ENCODE measurements around the gene HSPB6. TPM values are rescaled to one million over a fixed set of nuclear protein-coding genes. Genes with fewer than 3 reads are reported as not detected.

The HSPB6 gene
- polyA plus RNA-seq, 1 of the 3 experiments (the other 2 are of a cell fraction) = 0.43 TPM

- no peaks in the 10 kb centered on the region for H3K27me3 ChIP-seq (ENCODE audit: insufficient read depth)
- no peak for TF ChIP-seq FOXJ3 (CRISPR knock-in tag; IDR thresholded peaks at IDR 0.05)
- TF ChIP-seq GATA2 (CRISPR knock-in tag; IDR thresholded peaks at IDR 0.05) = no peak
- TF ChIP-seq CHD2 (IDR thresholded peaks at IDR 0.05; ENCODE audit: low read length, partially characterized antibody) = no peak
- TF ChIP-seq SIN3A (IDR thresholded peaks at IDR 0.05; ENCODE audit: borderline replicate concordance, low read depth, low read length) = no peak
- no peak for TF ChIP-seq JUND (IDR thresholded peaks at IDR 0.05)
- TF ChIP-seq FOXM1 (IDR thresholded peaks at IDR 0.05; ENCODE audit: low read depth) = no peak
- no peak for TF ChIP-seq USF2 (IDR thresholded peaks at IDR 0.05; ENCODE audit: borderline replicate concordance, low read depth, low read length)
- TF ChIP-seq USF1 (IDR thresholded peaks at IDR 0.05; ENCODE audit: borderline replicate concordance, low read depth) = no peak
- TF ChIP-seq PBX3 (IDR thresholded peaks at IDR 0.05) = no peak
- TF ChIP-seq TEAD4 (IDR thresholded peaks at IDR 0.05; ENCODE audit: borderline replicate concordance, insufficient read depth) = no peak
- no peak for TF ChIP-seq RFX5 (IDR thresholded peaks at IDR 0.05; ENCODE audit: low read length)
- TF ChIP-seq SMC3 (IDR thresholded peaks at IDR 0.05; ENCODE audit: low read depth, low read length) = no peak
- no peak for TF ChIP-seq RCOR1 (IDR thresholded peaks at IDR 0.05; ENCODE audit: low read length)
- TF ChIP-seq FOSL2 (IDR thresholded peaks at IDR 0.05; ENCODE audit: borderline replicate concordance, low read depth) = no peak
- peak overlapping the region; percentile 67; the same call in 1 of the 2 replicates for H3K9ac ChIP-seq
- H3F3A ChIP-seq (replicated peaks; ENCODE audit: insufficient read depth) = peaks cover 12% of the 10 kb centered on the region
- H2AFZ ChIP-seq (ENCODE audit: low read depth) = peak overlapping the region; percentile 82
- 4% methylated on average over 15 of the region's 16 CpGs for WGBS (ENCODE audit: low lambda C conversion rate)
- CTCF ChIA-PET = interaction anchor here (0.7 to 1.6 kb wide), 6 partner anchors 13 to 696 kb away, joined by 3 to 7 read pairs (median 4); no protein-coding TSS in a partner anchor
- H3K4me2 ChIP-seq = peak overlapping the region; percentile 97
- no peaks in the 10 kb centered on the region for H3K9me2 ChIP-seq
- H3K4me1 ChIP-seq (ENCODE audit: control insufficient read depth in 1 of 2, insufficient read depth in 2 of 2, low read depth in 1 of 2, low read length in 1 of 2) = peaks cover 4 to 18% of the 10 kb centered on the region in 2 experiments; a peak in 2 of 4 replicates
- DNase-seq = no peak
- H3K4me3 ChIP-seq (ENCODE audit: low read depth in 2 of 2, low read length in 1 of 2) = peak overlapping the region; percentile 63 to 88
- H3K27ac ChIP-seq (ENCODE audit: low read depth in 2 of 2, low read length in 1 of 2) = peak overlapping the region in 1 of 2 experiments; percentile 76; a peak in 2 of 4 replicates
- no peaks in the 10 kb centered on the region for H4K20me1 ChIP-seq (ENCODE audit: insufficient read depth)
- POLR2A ChIA-PET = interaction anchor here (0.7 to 2.0 kb wide), 10 partner anchors 10 to 129 kb away, joined by 3 to 10 read pairs (median 4); partner anchors contain the start of genes COX6B1 and HSPB6
- no peaks in the 10 kb centered on the region; the same call in 1 of the 2 replicates for H3K79me2 ChIP-seq (ENCODE audit: insufficient read depth)
- no peaks in the 10 kb centered on the region for H3K9me3 ChIP-seq
- H3K36me3 ChIP-seq (replicated peaks in 1 of 2; ENCODE audit: control insufficient read depth in 1 of 2, insufficient read depth in 2 of 2, low read length in 1 of 2) = peaks cover 6 to 35% of the 10 kb centered on the region in 2 experiments
Measured at GRCh38 chr19:35740108-35740422, 16.8 kb downstream of the HSPB6 start.

All from SK-N-SH (cell line).